ENCODE results near the gene ALDOC.

Gene ALDOC

GRCh38 chr17:28541439-28541838 is 35.3 kb downstream of the ALDOC start:
- H3K9me2 ChIP-seq (ENCODE audit: low read depth, low read length): no peaks in the 10 kb centered on the region
- no peak overlapping the region for H3K4me3 ChIP-seq (ENCODE audit: low read depth, low read length, poor library complexity, severe bottlenecking)
- H3K9me3 ChIP-seq (ENCODE audit: low read length): no peaks in the 10 kb centered on the region
- no peaks in the 10 kb centered on the region for H3F3A ChIP-seq (ENCODE audit: insufficient read depth, low read length)
- no peak overlapping the region for H3K4me2 ChIP-seq (ENCODE audit: low read length)
- no peaks in the 10 kb centered on the region; the same call in 1 of the 2 replicates for H3K27me3 ChIP-seq (ENCODE audit: insufficient read depth, low read length)
- no peaks in the 10 kb centered on the region for H3K79me2 ChIP-seq (ENCODE audit: insufficient read depth, low read length)
- H3K36me3 ChIP-seq (ENCODE audit: insufficient read depth, low read length): no peaks in the 10 kb centered on the region
- H3K27ac ChIP-seq (ENCODE audit: low read depth, low read length, poor library complexity, severe bottlenecking): no peak overlapping the region
- H3K4me1 ChIP-seq (ENCODE audit: insufficient read depth, low read length, severe bottlenecking): no peaks in the 10 kb centered on the region
- H3K9ac ChIP-seq (ENCODE audit: low read length): no peak overlapping the region
- no peaks in the 10 kb centered on the region for H4K20me1 ChIP-seq (ENCODE audit: insufficient read depth, low read length)
- TF ChIP-seq EZH2 (IDR thresholded peaks at IDR 0.05; ENCODE audit: borderline replicate concordance, low read length) (no peak), CTCF (IDR thresholded peaks at IDR 0.05; ENCODE audit: low read length) (no peak)
- no peak overlapping the region for H2AFZ ChIP-seq (ENCODE audit: low read length)

- H2AFZ ChIP-seq (ENCODE audit: low read length): no peak overlapping the region
- H3K9me3 ChIP-seq (ENCODE audit: low read length): no peaks in the 10 kb centered on the region
- H3K4me3 ChIP-seq (ENCODE audit: low read depth, low read length, poor library complexity, severe bottlenecking): no peak overlapping the region
- no peaks in the 10 kb centered on the region for H3K4me1 ChIP-seq (ENCODE audit: insufficient read depth, low read length, severe bottlenecking)
- no peak overlapping the region for H3K4me2 ChIP-seq (ENCODE audit: low read length)
- H3K27me3 ChIP-seq (ENCODE audit: insufficient read depth, low read length): no peaks in the 10 kb centered on the region; the same call in 1 of the 2 replicates
- no peak overlapping the region for H3K9ac ChIP-seq (ENCODE audit: low read length)
- no peak overlapping the region for H3K27ac ChIP-seq (ENCODE audit: low read depth, low read length, poor library complexity, severe bottlenecking)
- no peaks in the 10 kb centered on the region for H3K9me2 ChIP-seq (ENCODE audit: low read depth, low read length)
- no peaks in the 10 kb centered on the region for H3F3A ChIP-seq (ENCODE audit: insufficient read depth, low read length)
- no peaks in the 10 kb centered on the region for H4K20me1 ChIP-seq (ENCODE audit: insufficient read depth, low read length)
- no peak for TF ChIP-seq EZH2 (IDR thresholded peaks at IDR 0.05; ENCODE audit: borderline replicate concordance, low read length)
- no peak for TF ChIP-seq CTCF (IDR thresholded peaks at IDR 0.05; ENCODE audit: low read length)
- no peaks in the 10 kb centered on the region for H3K79me2 ChIP-seq (ENCODE audit: insufficient read depth, low read length)
- no peaks in the 10 kb centered on the region for H3K36me3 ChIP-seq (ENCODE audit: insufficient read depth, low read length)
Measured at GRCh38 chr17:28540231-28540630, 36.5 kb downstream of the ALDOC start.

GRCh38 chr17:28538296-28538895 is 38.3 kb downstream of the ALDOC start:
- Histone ChIP-seq H3F3A (ENCODE audit: insufficient read depth, low read length) (no peaks in the 10 kb centered on the region), H2AFZ (ENCODE audit: low read length) (no peak overlapping the region), H3K9me2 (ENCODE audit: low read depth, low read length) (no peaks in the 10 kb centered on the region), H3K9me3 (ENCODE audit: low read length) (no peaks in the 10 kb centered on the region), H3K4me3 (ENCODE audit: low read depth, low read length, poor library complexity, severe bottlenecking) (no peak overlapping the region), H3K27me3 (ENCODE audit: insufficient read depth, low read length) (no peaks in the 10 kb centered on the region; the same call in 1 of the 2 replicates), H3K27ac (ENCODE audit: low read depth, low read length, poor library complexity, severe bottlenecking) (no peak overlapping the region), H3K4me1 (ENCODE audit: insufficient read depth, low read length, severe bottlenecking) (no peaks in the 10 kb centered on the region), H3K79me2 (ENCODE audit: insufficient read depth, low read length) (no peaks in the 10 kb centered on the region), H3K9ac (ENCODE audit: low read length) (no peak overlapping the region), H3K4me2 (ENCODE audit: low read length) (no peak overlapping the region), H3K36me3 (ENCODE audit: insufficient read depth, low read length) (no peaks in the 10 kb centered on the region), H4K20me1 (ENCODE audit: insufficient read depth, low read length) (no peaks in the 10 kb centered on the region)
- TF ChIP-seq EZH2 (IDR thresholded peaks at IDR 0.05; ENCODE audit: borderline replicate concordance, low read length): no peak
- TF ChIP-seq CTCF (IDR thresholded peaks at IDR 0.05; ENCODE audit: low read length): no peak
